LNCaP clone FGC (cell line): ENCODE measurements around the gene VSIR.

Experiments
- DNase-seq: peaks from one replicate; pipeline ENCODE4 v3.0.0-alpha.2; 2011; ENCODE audit warnings: low read depth
- H3K4me3 ChIP-seq: 2 replicates; pipeline ENCODE4 v1.5.1; 2011; ENCODE audit warnings: mild to moderate bottlenecking, low read depth, low read length, control low read depth
- CTCF ChIP-seq: IDR thresholded peaks from 2 replicates; pipeline ENCODE4 v1.5.1; 2012; ENCODE audit warnings: mild to moderate bottlenecking; ENCODE audit not compliant: control insufficient read depth, insufficient read depth; ENCODE audit errors: extremely low read depth

VSIR gene

GRCh38 chr10:71715860-71716259 is 57.5 kb downstream of the VSIR start:
- DNase-seq, result no peak
- no peak for TF ChIP-seq CTCF
- no peak overlapping the region for H3K4me3 ChIP-seq

GRCh38 chr10:71715026-71715425 is 58.3 kb downstream of the VSIR start:
- no peak overlapping the region for H3K4me3 ChIP-seq
- no peak for TF ChIP-seq CTCF
- DNase-seq, result no peak

- no peak for TF ChIP-seq CTCF
- no peak overlapping the region for H3K4me3 ChIP-seq
- no peak for DNase-seq
Observed at GRCh38 chr10:71714592-71714991, 58.7 kb downstream of the VSIR start.

GRCh38 chr10:71714031-71714410 is 59.3 kb downstream of the VSIR start:
- DNase-seq, result no peak
- no peak overlapping the region for H3K4me3 ChIP-seq
- TF ChIP-seq CTCF, result no peak

GRCh38 chr10:71713135-71714030 is 59.9 kb downstream of the VSIR start:
- TF ChIP-seq CTCF, result no peak
- DNase-seq, result no peak
- no peak overlapping the region for H3K4me3 ChIP-seq

- H3K4me3 ChIP-seq, result no peak overlapping the region
- no peak for TF ChIP-seq CTCF
- DNase-seq, result no peak
Observed at GRCh38 chr10:71712572-71713134, 60.7 kb downstream of the VSIR start.
